Breast epithelium (tissue), 3 donors: ENCODE results near the gene KCNAB3.

Source experiments
- POLR2A ChIP-seq: fragments of 450-650 bp; IDR thresholded peaks from one replicate; pipeline ENCODE4 v1.6.1; 2016; ENCODE audit warnings: antibody characterized with exemption, mild to moderate bottlenecking, moderate library complexity
- POLR2AphosphoS5 ChIP-seq, 3 donors: sonication (generic); formaldehyde crosslinking; IDR thresholded peaks; one replicate each; pipeline ENCODE4 v1.6.1; 2017; ENCODE audit warnings: antibody characterized with exemption in 3 of 3
- TF ChIP-seq, protein P1 (sequence below), 3 donors: fragments of 450-650 bp; IDR thresholded peaks; one replicate each; pipeline ENCODE4 v1.5.1; 2016 to 2017; ENCODE audit warnings: antibody characterized with exemption in 3 of 3, mild to moderate bottlenecking in 3 of 3, moderate library complexity in 3 of 3

DNA sequence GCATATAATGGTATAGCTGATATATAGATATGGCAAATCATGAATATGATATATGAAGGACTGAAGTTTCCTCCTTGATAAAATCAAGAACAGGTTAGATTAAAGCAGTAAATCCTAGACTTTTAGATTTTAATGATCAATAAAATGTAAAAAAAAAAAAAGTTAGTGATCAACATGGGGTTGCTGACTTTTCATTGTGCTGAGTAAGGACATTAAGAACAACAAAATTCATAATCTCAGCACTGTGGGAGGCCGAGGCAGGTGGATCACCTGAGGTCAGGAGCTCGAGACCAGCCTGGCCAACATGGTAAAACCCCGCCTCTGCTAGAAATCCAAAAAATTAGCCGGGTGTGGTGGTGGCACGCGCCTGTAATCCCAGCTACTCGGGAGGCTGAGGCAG, 51.4 kb downstream of the KCNAB3 start:
- TF ChIP-seq, protein P1, sequence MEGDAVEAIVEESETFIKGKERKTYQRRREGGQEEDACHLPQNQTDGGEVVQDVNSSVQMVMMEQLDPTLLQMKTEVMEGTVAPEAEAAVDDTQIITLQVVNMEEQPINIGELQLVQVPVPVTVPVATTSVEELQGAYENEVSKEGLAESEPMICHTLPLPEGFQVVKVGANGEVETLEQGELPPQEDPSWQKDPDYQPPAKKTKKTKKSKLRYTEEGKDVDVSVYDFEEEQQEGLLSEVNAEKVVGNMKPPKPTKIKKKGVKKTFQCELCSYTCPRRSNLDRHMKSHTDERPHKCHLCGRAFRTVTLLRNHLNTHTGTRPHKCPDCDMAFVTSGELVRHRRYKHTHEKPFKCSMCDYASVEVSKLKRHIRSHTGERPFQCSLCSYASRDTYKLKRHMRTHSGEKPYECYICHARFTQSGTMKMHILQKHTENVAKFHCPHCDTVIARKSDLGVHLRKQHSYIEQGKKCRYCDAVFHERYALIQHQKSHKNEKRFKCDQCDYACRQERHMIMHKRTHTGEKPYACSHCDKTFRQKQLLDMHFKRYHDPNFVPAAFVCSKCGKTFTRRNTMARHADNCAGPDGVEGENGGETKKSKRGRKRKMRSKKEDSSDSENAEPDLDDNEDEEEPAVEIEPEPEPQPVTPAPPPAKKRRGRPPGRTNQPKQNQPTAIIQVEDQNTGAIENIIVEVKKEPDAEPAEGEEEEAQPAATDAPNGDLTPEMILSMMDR (IDR thresholded peaks at IDR 0.05), result no peak
- TF ChIP-seq POLR2A, result no peak
- no peak for TF ChIP-seq POLR2AphosphoS5 (IDR thresholded peaks at IDR 0.05)
